DMS 273 (cell line): ENCODE measurements around the gene NLK.
"Not testable (repeated sequence)": the region's sequence is repeated elsewhere in the genome, so short reads cannot be mapped to it uniquely, and the experiment has no call there.

ENCODE experiments used
- DNase-seq: peaks from one replicate; lab custom pipeline; 2025; ENCODE audit not compliant: unreplicated experiment; lab: John Stamatoyannopoulos, UW

Gene NLK

DNA sequence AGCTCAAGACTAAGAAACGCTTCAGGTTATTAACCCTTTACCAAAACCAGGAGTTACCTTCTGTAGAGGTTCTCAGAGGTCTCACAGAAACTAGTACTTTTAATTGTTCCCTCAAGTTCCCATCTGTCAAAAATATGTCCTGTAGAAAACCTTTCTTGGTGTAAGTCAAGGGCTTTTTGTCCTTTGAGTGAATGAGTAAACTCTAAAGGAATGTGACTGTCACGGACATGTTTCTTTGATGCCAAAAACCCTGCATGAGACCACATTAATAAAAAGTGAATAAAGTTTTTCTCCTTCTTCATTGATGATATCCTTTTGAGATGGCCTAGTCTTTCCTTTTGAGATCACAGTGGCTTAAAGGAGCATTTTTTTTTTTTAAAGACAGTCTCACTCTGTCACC lies 102.9 kb downstream of the NLK start:
- no peak for DNase-seq

DNA sequence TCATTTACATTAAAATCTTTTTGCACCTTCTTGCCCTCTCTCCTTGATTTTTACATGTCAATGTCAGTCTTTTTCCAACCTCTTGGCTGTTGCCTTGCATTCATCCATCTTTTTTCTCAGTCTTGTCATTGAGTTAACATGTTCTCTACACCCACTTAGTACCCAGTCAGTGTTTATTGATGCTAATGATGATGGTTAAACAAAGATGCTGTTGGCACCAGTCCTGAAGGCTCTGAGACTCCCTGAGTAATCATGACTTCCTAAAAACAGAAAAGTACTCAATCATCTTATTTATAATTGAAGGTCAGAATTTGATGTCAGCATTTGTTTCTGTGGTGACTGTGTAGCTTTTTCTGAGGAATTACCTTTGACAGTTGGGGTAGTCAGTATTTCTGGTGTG lies 104.5 kb downstream of the NLK start:
- no peak for DNase-seq

DNA sequence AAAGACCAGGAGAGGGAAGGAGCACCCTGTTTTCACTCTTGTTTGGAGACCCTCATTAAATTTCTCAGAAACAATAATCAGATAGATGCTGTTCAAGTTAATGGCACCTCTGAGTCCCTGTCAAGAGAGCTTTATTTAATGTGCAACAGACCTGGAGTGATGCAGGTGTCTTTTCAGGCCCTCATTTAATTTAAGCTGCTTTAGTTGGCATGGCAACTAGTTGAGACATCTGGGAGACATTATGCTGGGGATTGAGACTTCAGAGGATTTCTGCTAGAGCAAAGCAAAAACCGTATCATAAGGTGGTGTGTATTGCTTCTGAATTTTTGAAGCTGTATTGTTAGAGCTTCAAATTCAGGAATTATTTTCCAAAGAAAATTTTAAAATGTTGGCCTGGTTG lies 108.5 kb downstream of the NLK start:
- DNase-seq = peak; percentile 60

DNA sequence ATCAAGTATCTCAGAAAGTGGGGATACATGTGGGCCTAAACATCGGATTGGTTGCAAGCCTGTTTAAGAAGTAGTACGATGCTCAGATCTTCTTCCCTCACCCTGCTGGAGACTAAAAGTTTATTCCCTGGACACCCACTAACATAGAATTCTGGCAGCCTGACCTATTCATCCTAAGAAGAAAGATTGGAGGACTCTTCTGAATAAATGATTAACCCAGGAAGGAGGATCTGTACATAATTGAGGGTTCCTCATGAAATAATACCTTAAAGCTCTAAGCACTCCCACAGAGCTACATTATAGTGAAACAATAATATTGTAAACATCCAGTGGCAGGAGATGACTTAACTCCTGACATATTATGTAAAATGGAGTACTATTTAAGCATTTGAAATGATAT lies 111.7 kb downstream of the NLK start:
- DNase-seq = no peak

DNA sequence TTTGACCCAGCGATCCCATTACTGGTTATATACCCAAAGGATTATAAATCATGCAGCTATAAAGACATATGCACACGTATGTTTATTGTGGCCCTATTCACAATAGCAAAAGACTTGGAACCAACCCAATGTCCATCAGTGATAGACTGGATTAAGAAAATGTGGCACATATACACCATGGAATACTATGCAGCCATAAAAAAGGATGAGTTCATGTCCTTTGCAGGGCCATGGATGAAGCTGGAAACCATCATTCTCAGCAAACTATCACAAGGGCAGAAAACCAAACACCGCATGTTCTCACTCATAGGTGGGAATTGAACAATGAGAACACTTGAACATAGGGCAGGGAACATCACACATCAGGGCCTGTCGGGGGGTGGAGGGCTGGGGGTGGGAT lies 112.9 kb downstream of the NLK start:
- not testable (repeated sequence) for DNase-seq

DNA sequence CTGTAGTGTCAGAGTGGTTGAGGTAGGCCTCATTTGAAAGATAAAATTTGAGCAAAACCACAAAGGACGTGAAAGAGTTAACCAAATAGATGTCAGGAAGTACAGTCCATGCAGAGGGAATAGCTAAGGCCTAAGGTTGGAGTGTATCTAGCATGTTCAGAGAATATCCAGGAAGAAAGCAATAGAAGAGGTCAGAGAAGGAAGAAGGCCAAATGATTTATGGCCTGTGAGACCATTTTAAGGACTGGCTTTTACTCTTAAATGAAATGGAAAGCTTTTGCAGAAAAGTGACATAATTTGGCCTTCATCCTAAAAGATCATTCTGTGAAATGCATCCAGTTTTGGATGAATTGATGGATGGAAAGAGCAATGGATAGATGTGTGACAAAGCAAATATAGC lies 116.5 kb downstream of the NLK start:
- no peak for DNase-seq

DNA sequence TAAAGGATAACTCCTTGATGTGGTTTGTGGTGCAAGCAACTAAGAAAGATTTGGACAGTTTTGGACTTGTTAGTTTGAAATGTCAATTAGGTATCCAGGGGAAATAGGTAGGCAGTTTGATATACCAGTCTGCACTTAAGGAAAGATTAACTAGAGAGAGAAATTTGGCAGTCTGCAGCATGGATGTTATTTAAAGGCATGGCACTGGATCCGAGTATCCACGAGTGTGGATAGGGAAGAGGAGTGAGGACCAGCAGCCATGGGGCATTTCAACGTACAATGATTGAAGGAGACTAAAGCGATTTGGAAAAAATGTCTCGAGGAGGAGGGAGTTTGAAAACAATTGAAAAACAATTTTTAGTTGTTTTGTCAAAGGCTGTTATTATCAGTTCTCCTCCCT lies 117.4 kb downstream of the NLK start:
- DNase-seq = no peak

DNA sequence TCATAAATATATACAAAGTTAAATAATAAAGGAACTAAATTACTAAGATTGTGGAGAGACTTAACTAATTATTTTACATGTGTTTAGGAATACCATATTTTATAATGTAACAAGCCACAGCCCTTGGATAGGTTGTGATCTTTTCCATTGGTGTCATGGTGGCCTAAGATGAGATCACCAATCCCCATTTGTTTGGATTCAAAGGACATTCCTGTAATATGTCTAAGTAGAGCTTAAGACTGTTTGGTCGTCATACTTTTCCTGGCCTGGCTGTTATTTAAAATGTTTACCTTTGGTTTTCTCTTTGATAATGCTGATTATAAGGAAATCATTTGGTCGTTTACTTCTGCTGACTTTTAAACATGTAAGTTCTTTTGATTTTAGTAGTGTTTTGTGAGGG lies 118.1 kb downstream of the NLK start:
- no peak for DNase-seq

DNA sequence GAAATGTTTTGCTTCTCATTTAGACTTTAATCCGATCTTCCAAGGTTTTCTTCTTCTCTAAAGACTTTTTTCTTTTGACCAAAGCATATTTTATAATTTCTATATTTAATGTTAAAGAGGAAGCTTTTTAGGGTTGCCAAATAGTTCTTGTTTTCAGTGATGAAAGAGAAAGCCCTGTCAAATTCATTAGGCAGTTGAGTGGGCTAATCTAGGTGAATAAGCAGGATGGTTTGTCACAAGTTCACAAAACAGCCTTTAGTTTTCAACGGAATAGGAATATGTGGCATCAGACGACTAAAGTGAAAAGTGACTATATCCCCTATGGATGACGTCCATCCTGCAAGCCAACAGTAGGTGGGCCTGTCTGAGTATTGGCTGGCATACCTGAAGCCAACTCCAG lies 118.8 kb downstream of the NLK start:
- no peak for DNase-seq

DNA sequence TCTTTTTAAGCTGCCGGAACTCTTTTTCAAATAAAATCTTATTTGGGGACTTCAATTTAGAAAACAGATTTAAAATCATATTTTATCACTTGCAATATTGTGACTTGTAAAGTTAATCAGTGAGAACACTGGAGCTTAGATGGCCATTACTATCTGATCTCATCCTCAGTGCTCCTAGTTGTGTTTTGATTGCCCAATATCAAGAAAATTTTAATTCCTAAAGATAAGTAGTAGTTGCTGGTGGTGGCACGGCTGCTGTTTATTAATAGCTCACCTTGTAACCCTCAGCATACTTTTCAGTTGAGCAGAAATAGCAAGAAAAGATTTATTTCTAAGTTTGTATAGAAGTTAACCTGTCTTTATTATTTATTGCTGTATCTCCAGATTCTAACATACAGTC lies 124.0 kb downstream of the NLK start:
- DNase-seq = no peak

DNA sequence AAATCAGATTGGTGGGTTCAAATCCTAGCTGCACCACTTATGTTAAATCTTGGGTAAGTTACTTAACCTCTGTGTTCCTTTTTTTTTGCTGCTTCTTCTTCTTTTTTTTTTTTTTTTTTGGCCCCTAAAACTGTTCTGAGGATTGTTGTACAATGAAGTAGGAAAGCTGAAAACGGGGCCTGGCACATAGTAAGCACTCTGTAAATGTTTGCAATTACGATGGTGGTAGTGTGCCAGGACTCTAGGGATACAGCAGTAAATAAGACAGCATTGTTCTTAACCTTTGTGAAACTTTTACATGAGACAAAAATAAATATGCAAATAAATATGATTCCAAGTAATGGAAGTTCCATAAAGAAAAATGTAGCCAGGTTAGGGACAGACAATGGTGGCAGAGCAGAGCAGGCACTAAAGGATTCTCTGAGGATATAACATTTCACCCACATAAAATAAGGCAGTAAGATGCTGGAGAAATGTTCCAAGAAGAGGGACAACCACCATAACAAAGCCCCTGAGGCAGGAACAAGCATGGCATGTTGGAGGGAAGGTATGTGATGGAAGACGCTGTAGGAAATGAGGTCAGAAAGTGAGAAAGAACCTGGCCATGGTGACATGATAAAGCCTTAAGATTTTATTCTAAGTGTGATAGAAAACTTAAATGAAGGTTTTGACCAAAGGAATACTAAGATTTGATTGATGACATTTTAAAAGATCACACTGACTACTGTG lies 127.3 kb downstream of the NLK start:
- no peak for DNase-seq

DNA sequence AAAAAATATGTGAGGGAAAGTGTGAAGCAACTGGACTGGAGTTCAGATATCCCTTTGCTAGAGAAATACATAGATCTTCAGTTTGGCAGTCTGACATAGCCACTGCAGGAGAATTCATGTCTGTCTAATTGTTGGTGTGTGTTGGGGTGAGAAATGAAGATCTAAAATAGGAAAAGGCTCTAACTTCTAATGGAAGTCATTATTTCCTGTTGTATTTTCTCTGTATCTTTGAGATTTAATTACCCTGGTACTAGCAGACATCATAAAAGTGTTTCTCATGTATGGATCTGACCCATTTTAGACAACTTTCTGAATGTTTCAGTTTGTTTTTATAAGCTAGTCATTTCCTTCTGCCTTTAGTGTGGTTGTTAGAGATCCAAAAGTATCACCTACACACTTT lies 128.3 kb downstream of the NLK start:
- no peak for DNase-seq

DNA sequence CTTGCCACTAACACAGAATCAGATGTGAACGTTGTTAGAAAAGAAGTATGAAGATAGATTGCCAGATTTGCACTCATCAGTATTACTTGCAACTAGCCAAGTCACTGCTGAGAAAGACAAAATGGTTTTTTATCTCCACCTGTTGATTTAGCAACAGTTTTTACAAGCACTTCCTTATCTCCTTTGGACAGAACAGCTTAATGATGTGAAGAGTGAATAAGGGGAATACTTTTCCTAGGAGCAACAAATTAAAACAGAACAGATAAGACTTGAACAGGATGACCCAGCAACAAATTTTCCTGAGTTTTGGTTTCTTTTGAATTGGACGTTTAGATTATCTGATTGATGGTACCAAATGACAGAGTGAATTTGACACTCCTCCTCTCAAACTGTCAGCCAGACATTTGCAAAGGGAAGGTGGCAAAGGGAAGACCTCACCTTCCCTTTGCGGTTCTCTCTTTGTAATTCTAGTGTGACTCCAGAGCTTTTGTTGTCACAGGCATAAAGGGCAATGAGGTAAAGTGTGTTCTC lies 130.6 kb downstream of the NLK start:
- DNase-seq = no peak

DNA sequence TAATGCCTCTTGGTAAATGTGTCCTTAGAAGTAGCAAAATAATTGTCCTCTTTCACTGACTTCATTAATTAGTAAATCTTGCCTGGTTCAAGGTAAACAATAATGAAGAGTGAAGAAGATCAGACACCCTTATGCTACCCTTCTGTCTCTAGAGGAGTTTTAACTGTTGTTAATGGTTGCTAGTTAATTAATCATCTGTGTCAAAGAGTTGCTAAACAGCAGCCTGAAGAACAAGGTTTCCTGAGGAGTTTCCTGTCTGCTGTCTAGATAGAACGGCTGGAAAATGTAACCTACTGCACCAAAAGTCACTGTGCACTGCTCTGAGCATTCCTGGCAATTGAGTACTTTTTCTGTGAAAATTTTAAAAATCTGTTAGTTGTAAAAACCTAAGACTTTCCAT lies 131.3 kb downstream of the NLK start:
- no peak for DNase-seq

DNA sequence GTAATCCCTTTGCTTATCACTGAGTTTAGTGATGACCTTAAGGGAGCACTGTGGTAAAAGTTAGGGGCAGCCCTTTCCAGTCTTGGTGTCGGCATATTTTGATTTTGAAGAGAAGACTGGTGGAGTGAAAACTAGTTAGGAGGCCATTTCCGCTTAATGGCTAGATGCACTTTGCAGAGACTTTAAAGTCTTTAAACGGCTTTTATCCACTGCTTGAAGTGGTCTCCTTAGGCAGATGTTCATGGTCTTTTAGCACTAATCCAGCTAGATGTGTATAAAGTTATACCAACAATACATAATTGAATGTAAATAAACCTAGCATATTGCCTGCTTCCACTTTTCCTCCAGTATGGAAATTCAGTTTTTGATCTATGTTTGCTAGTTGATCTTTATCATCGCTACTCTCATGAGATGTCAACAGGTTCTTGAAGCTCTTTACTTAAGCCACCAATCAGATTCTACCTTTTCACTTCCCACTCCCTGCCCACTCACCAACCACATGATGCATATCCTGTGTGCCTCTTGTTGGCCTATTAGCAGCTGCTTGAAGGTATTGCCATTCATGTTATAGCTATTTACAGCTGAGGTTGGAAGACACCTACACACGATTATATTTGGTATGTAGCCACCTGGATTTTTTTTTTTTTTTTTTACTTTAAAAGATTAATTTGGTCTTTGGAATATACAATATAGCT lies 132.0 kb downstream of the NLK start:
- DNase-seq = no peak

DNA sequence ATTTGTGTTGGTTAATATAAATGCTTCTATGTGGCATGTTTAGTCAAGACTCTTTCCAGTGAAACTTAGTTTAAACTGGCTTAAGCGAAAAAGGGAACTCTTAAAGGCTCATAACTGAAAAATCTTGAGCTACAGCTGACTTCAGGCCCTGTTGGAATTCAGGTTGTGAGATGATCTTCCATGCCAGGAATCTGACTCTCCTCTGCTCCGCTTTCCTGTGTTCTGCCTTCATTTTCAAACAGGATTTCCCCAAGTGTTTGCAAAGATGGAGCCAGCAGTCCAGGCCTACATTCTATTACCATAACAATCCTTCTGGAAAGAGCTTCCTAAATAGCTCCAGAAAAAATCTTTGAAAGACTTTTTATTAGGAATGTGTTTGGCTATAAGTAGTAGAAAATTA lies 134.9 kb downstream of the NLK start:
- DNase-seq = no peak

DNA sequence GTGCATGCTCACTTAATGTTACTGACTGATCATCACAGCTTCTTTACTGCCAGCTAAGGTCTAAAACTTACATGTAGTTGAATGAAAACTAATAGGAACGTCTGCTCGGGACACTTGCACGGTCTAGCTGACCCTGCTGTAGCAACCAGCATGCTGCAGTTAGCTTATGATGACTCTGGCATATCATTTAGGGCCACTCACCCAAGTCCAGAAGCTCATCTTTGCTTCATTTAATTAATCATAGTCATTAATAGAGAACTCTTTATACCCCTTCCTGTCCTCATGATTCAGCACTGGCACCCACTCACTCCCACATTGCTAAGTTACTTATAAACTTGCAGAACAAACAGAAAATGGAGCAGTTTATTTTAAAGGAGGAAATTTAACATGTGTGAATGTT lies 136.3 kb downstream of the NLK start:
- DNase-seq = no peak

DNA sequence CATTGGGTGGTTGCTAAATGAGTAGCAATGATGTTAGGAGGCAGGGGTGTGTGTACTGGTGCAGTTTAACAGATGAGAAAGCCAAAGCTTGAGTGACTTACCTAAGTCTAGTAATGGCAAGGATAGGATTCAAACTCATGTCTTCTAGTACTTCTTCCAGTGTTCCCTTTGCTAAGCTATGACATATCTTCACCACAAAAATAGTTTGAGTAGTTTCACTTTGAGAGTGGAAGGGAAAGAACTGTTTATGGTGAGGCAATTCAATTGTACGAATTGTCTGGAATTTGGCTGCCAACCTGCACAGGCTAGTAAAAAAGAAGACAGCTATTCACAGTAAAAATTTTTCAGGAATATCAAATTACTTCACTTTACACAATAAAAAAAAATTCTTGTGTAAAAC lies 138.0 kb downstream of the NLK start:
- DNase-seq = no peak

DNA sequence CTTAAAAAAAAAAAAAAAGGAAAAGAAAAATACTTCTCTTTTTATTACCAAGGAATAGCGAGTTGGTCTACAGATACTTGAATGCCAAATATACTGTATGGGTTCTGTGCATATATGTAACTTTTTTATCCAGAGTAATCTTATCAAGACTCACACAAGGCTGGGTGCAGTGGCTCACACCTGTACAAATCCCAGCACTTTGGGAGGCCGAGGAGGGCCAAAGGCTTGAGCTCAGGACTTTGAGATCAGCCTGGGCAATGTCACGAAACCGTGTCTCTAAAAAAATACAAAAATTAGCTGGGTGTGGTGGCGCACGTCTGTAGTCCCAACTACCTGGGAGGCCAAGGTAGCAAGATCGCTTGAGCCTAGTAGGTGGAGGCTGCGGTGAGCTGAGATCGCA lies 139.1 kb downstream of the NLK start:
- no peak for DNase-seq

DNA sequence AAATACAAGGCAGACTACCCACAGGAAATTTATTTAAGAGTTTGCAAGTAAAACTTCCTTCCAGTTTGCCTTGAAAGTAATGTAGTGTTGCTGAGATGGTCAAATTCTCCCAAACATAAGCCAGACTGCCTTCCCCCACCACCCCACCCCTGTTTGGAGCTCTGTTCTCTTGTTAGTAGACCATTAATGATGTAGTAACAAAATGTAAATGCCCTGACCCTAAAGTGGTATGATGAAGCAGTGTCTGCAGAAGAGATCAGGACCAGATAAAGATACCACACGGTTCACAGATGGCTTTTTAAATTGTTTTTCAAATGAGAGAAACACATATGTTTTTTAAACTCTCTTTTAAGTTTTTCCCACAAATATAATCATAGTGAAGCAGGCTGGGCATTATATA lies 140.1 kb downstream of the NLK start:
- no peak for DNase-seq

DNA sequence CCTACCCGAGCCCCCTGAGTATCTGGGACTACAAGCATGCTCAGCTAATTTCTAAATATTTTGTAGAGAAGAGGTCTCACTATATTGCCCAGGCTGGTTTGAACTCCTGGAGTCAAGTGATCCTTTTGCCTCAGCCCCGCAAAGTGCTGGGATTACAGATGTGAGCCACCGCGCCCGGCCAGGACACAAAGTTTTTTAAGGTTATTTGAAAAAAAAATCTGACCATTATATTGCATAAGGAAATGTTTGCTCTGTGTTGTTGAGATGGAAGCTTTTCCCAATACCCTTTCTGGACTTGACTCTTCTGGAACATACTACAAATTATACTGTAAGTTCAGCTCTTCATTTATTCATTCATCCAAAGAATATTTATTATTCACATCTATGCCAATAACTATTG lies 143.2 kb downstream of the NLK start:
- no peak for DNase-seq

DNA sequence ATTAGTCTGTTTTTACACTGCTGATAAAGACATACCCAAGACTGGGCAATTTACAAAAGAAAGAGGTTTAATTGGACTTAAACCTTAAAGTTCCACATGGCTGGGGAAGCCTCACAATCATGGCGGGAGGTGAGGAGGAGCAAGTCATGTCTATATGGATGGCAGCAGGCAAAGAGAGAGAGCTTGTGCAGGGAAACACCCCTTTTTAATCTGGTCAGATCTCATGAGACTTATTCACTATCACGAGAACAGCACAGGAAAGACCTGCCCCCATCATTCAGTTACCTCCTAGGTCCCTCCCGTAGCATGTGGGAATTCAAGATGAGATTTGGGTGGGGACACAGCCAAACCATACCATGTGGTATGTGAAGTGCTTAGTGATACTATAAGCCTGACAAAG lies 144.0 kb downstream of the NLK start:
- DNase-seq = not testable (repeated sequence)

DNA sequence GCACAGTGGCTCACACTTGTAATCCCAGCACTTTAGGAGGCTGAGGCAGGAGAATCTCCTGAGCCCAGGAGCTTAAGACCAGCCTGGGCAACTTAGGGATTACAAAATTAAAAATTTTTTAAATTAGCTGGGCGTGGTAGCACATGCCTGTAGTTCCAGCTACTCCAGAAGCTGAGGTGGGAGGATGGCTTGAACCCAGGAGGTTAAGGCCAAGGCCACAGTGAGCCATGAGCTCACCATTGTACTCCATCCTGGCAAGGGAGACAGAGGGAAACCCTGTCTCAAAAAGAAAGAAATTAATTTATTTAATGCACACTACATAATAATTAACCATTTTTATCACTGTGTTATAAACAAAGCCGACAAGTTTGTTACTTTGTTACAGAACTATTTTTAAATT lies 145.5 kb downstream of the NLK start:
- no peak for DNase-seq
